Neural cell (in vitro differentiated cells): ENCODE measurements around the gene IFI16. TPM values are rescaled to one million over a fixed set of nuclear protein-coding genes. Genes with fewer than 3 reads are reported as not detected.
A peak's percentile ranks its signal among the peaks of the same experiment; 100 is the strongest.

Source experiments
- H2AFZ ChIP-seq: fragments of 200-600, 300-800 bp; sonication (generic), shearing (Covaris generic); 2 replicates; pipeline ENCODE4 v1.6.0; 2014; ENCODE audit warnings: low read depth, mild to moderate bottlenecking, antibody characterized with exemption, low read length, moderate library complexity
- H3F3A ChIP-seq: fragments of 200-600 bp; shearing (Covaris generic); 2 replicates; pipeline ENCODE4 v1.6.1; 2016; ENCODE audit warnings: mild to moderate bottlenecking, moderate library complexity, mixed read lengths, antibody characterized with exemption, low read length; ENCODE audit not compliant: insufficient read depth, poor library complexity, severe bottlenecking
- H3K27ac ChIP-seq: fragments of 200-600, 300-800 bp; sonication (generic), shearing (Covaris generic); 2 replicates; pipeline ENCODE4 v1.5.1; 2014; ENCODE audit warnings: mild to moderate bottlenecking, low read length, moderate library complexity
- H3K27me3 ChIP-seq: fragments of 300-800, 200-600 bp; sonication (generic), shearing (Covaris generic); 2 replicates; pipeline ENCODE4 v1.6.0; 2014; ENCODE audit warnings: mild to moderate bottlenecking, low read depth, low read length, moderate library complexity; ENCODE audit not compliant: insufficient read depth
- H3K36me3 ChIP-seq: fragments of 300-800, 200-600 bp; sonication (generic), shearing (Covaris generic); 2 replicates; pipeline ENCODE4 v1.5.1; 2014; ENCODE audit warnings: mild to moderate bottlenecking, antibody characterized with exemption, low read length, moderate library complexity; ENCODE audit not compliant: insufficient read depth
- H3K4me2 ChIP-seq: fragments of 300-800, 200-600 bp; sonication (generic), shearing (Covaris generic); 2 replicates; pipeline ENCODE4 v1.6.0; 2014; ENCODE audit warnings: mild to moderate bottlenecking, low read length
- H3K4me3 ChIP-seq: fragments of 300-800, 200-600 bp; sonication (generic), shearing (Covaris generic); 2 replicates; pipeline ENCODE4 v1.5.1; 2014; ENCODE audit warnings: mild to moderate bottlenecking, low read length, moderate library complexity
- H3K79me2 ChIP-seq: fragments of 200-600 bp; shearing (Covaris generic); replicated peaks from 2 replicates; pipeline ENCODE4 v1.6.0; 2014; ENCODE audit warnings: mild to moderate bottlenecking, low read length, moderate library complexity; ENCODE audit not compliant: insufficient read depth
- H3K9ac ChIP-seq: fragments of 300-800, 200-600 bp; sonication (generic), shearing (Covaris generic); 2 replicates; pipeline ENCODE4 v1.6.1; 2016; ENCODE audit warnings: mild to moderate bottlenecking, low read length, mixed read lengths
- H3K9me2 ChIP-seq: fragments of 200-600 bp; shearing (Covaris generic); 2 replicates; pipeline ENCODE4 v1.6.1; 2016; ENCODE audit warnings: mild to moderate bottlenecking, low read length, mixed read lengths; ENCODE audit not compliant: insufficient read depth
- H3K9me3 ChIP-seq: fragments of 200-600, 300-800 bp; sonication (generic), shearing (Covaris generic); 2 replicates; pipeline ENCODE4 v1.6.1; 2016; ENCODE audit warnings: mild to moderate bottlenecking, mixed run types, low read length, moderate library complexity, mixed read lengths
- H4K20me1 ChIP-seq: fragments of 200-600 bp; shearing (Covaris generic); 2 replicates; pipeline ENCODE4 v1.6.1; 2016; ENCODE audit warnings: mild to moderate bottlenecking, mixed run types; ENCODE audit not compliant: insufficient read depth
- EP300 ChIP-seq: fragments of 450-650 bp; conservative IDR thresholded peaks from 2 replicates; pipeline ENCODE4 v1.6.1; 2014; ENCODE audit warnings: antibody characterized with exemption, mild to moderate bottlenecking, moderate library complexity; ENCODE audit not compliant: poor library complexity, severe bottlenecking
- EZH2 ChIP-seq: fragments of 200-600, 300-800 bp; shearing (Covaris generic), sonication (generic); IDR thresholded peaks from 2 replicates; pipeline ENCODE4 v1.6.1; 2014; ENCODE audit warnings: antibody characterized with exemption, low read length, borderline replicate concordance, mild to moderate bottlenecking; ENCODE audit not compliant: insufficient read depth, poor library complexity, severe bottlenecking
- MXI1 ChIP-seq: fragments of 450-650 bp; conservative IDR thresholded peaks from 2 replicates; pipeline ENCODE4 v1.6.1; 2014; ENCODE audit warnings: antibody characterized with exemption, mild to moderate bottlenecking; ENCODE audit not compliant: poor library complexity, severe bottlenecking
- POLR2AphosphoS5 ChIP-seq: IDR thresholded peaks from 2 replicates; pipeline ENCODE4 v1.6.1; 2012
- RAD21 ChIP-seq: fragments of 450-650 bp; conservative IDR thresholded peaks from 2 replicates; pipeline ENCODE4 v1.6.1; 2014; ENCODE audit warnings: antibody characterized with exemption, mild to moderate bottlenecking, moderate library complexity
- SMC3 ChIP-seq: fragments of 450-650 bp; conservative IDR thresholded peaks from 2 replicates; pipeline ENCODE4 v1.6.1; 2014; ENCODE audit warnings: antibody characterized with exemption, mild to moderate bottlenecking, moderate library complexity; ENCODE audit not compliant: poor library complexity
- TAF1 ChIP-seq: IDR thresholded peaks from 2 replicates; pipeline ENCODE4 v1.6.1; 2012; ENCODE audit warnings: low read depth
- polyA plus RNA-seq: library from polyadenylated mRNA; depleted of rRNA; stranded (reverse); fragments of >200 nt; gene quantifications from 2 replicates; pipeline ENCODE4 v1.2.3, GENCODE V29; 2014
- TF ChIP-seq, protein P1 (sequence below): IDR thresholded peaks from 2 replicates; pipeline ENCODE4 v1.6.1; 2012; ENCODE audit warnings: borderline replicate concordance
- TF ChIP-seq, protein P2 (sequence below): fragments of 450-650 bp; IDR thresholded peaks from 2 replicates; pipeline ENCODE4 v1.5.1; 2014; ENCODE audit warnings: antibody characterized with exemption, mild to moderate bottlenecking, moderate library complexity; ENCODE audit not compliant: poor library complexity, severe bottlenecking

Gene IFI16
- polyA plus RNA-seq, 1 donor from 2014 or later: not detected

DNA sequence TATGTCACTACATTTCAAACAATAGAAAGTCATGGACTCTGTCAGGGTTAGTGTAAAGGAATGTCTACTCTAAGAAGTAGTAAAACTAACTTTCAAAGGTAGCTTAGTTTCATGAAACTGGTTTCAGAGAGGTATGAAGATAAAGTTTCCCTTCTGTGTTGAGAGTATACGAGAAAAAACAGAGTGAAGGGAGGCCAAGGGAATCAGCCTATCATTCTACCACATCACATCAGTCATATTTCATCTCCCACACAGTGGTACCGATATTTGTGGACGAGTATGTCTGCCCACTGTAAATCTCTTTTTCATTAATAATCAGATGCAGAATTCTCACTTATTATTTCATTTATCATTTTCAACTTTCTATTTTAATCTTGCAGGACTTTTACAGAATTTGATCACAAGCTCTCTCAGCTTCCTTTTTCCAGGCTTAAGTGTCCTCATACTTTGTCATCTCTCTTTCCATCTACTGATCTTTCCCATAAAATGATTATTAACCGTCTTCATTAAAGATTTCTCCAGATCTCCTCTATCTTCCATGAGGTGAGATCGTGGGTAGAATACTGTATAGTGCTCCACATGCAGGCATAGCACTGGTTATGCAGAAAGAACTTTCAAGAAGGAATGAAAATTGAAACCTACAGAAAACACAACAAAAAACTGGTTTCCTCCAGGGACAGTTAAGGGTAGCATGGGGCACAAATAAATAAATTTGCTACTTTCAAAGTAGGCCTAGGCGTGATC, 11.5 kb upstream of the IFI16 start:
- H3K27ac ChIP-seq: no peak overlapping the region

DNA sequence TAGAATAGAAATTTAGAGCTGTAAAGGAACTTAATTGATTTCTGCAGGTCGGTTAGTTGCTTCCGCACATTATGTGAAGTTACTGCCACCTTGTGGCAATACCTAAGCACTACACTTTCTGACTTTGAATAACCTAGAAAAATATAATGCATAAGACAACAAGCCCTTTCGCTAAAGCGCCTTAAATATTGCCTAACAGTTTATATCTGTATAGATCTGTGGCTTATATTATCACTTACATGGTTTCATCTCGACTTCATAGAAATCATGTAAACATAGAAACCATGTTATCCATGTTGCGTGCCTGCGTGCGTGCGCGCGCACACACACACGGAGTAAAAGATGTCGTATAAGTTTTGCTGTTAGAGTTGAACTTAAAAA, 10.9 kb upstream of the IFI16 start:
- Histone ChIP-seq H3K27ac (no peak overlapping the region), H3K79me2 (no peaks in the 10 kb centered on the region), H3K4me3 (peak overlapping the region; percentile 46), H3K27me3 (no peaks in the 10 kb centered on the region), H3K9me3 (no peaks in the 10 kb centered on the region), H3K4me2 (no peak overlapping the region), H2AFZ (no peak overlapping the region), H3F3A (no peaks in the 10 kb centered on the region), H3K36me3 (no peaks in the 10 kb centered on the region), H3K9me2 (no peaks in the 10 kb centered on the region), H3K9ac (no peak overlapping the region), H4K20me1 (no peaks in the 10 kb centered on the region)
- TF ChIP-seq TAF1: no peak
- TF ChIP-seq, protein P1, sequence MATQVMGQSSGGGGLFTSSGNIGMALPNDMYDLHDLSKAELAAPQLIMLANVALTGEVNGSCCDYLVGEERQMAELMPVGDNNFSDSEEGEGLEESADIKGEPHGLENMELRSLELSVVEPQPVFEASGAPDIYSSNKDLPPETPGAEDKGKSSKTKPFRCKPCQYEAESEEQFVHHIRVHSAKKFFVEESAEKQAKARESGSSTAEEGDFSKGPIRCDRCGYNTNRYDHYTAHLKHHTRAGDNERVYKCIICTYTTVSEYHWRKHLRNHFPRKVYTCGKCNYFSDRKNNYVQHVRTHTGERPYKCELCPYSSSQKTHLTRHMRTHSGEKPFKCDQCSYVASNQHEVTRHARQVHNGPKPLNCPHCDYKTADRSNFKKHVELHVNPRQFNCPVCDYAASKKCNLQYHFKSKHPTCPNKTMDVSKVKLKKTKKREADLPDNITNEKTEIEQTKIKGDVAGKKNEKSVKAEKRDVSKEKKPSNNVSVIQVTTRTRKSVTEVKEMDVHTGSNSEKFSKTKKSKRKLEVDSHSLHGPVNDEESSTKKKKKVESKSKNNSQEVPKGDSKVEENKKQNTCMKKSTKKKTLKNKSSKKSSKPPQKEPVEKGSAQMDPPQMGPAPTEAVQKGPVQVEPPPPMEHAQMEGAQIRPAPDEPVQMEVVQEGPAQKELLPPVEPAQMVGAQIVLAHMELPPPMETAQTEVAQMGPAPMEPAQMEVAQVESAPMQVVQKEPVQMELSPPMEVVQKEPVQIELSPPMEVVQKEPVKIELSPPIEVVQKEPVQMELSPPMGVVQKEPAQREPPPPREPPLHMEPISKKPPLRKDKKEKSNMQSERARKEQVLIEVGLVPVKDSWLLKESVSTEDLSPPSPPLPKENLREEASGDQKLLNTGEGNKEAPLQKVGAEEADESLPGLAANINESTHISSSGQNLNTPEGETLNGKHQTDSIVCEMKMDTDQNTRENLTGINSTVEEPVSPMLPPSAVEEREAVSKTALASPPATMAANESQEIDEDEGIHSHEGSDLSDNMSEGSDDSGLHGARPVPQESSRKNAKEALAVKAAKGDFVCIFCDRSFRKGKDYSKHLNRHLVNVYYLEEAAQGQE: no peak
- peak; percentile 92 for TF ChIP-seq RAD21
- peak; percentile 90 for TF ChIP-seq SMC3
- TF ChIP-seq, protein P2, sequence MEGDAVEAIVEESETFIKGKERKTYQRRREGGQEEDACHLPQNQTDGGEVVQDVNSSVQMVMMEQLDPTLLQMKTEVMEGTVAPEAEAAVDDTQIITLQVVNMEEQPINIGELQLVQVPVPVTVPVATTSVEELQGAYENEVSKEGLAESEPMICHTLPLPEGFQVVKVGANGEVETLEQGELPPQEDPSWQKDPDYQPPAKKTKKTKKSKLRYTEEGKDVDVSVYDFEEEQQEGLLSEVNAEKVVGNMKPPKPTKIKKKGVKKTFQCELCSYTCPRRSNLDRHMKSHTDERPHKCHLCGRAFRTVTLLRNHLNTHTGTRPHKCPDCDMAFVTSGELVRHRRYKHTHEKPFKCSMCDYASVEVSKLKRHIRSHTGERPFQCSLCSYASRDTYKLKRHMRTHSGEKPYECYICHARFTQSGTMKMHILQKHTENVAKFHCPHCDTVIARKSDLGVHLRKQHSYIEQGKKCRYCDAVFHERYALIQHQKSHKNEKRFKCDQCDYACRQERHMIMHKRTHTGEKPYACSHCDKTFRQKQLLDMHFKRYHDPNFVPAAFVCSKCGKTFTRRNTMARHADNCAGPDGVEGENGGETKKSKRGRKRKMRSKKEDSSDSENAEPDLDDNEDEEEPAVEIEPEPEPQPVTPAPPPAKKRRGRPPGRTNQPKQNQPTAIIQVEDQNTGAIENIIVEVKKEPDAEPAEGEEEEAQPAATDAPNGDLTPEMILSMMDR: peak; percentile 94
- no peak for TF ChIP-seq EP300
- no peak for TF ChIP-seq POLR2AphosphoS5

More for the DNA sequence above, 11.5 kb upstream of the IFI16 start:
- Histone ChIP-seq H3K27me3 (no peaks in the 10 kb centered on the region), H3K79me2 (no peaks in the 10 kb centered on the region), H3K9ac (no peak overlapping the region), H3K9me2 (no peaks in the 10 kb centered on the region), H3K9me3 (no peaks in the 10 kb centered on the region), H3K4me2 (no peak overlapping the region), H3K4me3 (no peak overlapping the region), H4K20me1 (no peaks in the 10 kb centered on the region), H2AFZ (no peak overlapping the region), H3K36me3 (no peaks in the 10 kb centered on the region), H3F3A (no peaks in the 10 kb centered on the region)
- TF ChIP-seq, protein P2: no peak
- no peak for TF ChIP-seq SMC3
- TF ChIP-seq EP300: no peak
- no peak for TF ChIP-seq EZH2
- TF ChIP-seq TAF1: no peak
- TF ChIP-seq, protein P1: no peak
- TF ChIP-seq MXI1: no peak
- no peak for TF ChIP-seq RAD21
- no peak for TF ChIP-seq POLR2AphosphoS5
